T-helper 17 cell (primary cell): ENCODE measurements around the gene FIBIN. TPM values are rescaled to one million over a fixed set of nuclear protein-coding genes. Genes with fewer than 3 reads are reported as not detected.
"Not testable (repeated sequence)": the region's sequence is repeated elsewhere in the genome, so short reads cannot be mapped to it uniquely, and the experiment has no call there.

Source experiments
- ATAC-seq: fragments of 150-1000 bp; cut with Tn5 transposase; 2 replicates; pipeline ENCODE4 v1.10.0; 2021; ENCODE audit warnings: mild to moderate bottlenecking, moderate library complexity
- DNase-seq, 3 donors: peaks; one replicate each; pipeline versions ENCODE4 v3.0.0 to v3.0.0-alpha.2; 2020 to 2021
- H3K9me3 ChIP-seq: one replicate; pipeline ENCODE4 v1.7.0; 2013; ENCODE audit warnings: low read length, mild to moderate bottlenecking; ENCODE audit not compliant: control insufficient read depth, poor library complexity, severe bottlenecking
- H3K27ac Mint-ChIP-seq: one replicate; pipeline ENCODE4 v1.8.0; 2022; ENCODE audit warnings: mild to moderate bottlenecking, moderate library complexity, mixed read lengths
- H3K27me3 Mint-ChIP-seq: one replicate; pipeline ENCODE4 v1.8.0; 2022; ENCODE audit warnings: mixed read lengths
- H3K36me3 Mint-ChIP-seq: one replicate; pipeline ENCODE4 v1.8.0; 2022; ENCODE audit warnings: low read depth, mixed read lengths
- H3K4me1 Mint-ChIP-seq: one replicate; pipeline ENCODE4 v1.8.0; 2022; ENCODE audit warnings: mild to moderate bottlenecking, mixed read lengths
- H3K4me3 Mint-ChIP-seq: one replicate; pipeline ENCODE4 v1.8.0; 2022; ENCODE audit warnings: mild to moderate bottlenecking, moderate library complexity, mixed read lengths
- total RNA-seq, 4 donors: library from RNA in 2 of 4; stranded (reverse) in 2 of 4; gene quantifications; one replicate each; pipeline ENCODE4 v1.2.3 and lab custom pipeline; 2022 to 2026

Gene FIBIN
- total RNA-seq, 2 donors from 2014 or later, result not detected

GRCh38 chr11:26992031-26992541, 1.8 kb upstream of the FIBIN start:
- Mint-ChIP-seq H3K4me3 (no peak overlapping the region), H3K4me1 (no peaks in the 10 kb centered on the region), H3K36me3 (no peaks in the 10 kb centered on the region), H3K27ac (no peak overlapping the region), H3K27me3 (no peaks in the 10 kb centered on the region)
- H3K9me3 ChIP-seq, result no peaks in the 10 kb centered on the region
- DNase-seq, result no peak
- ATAC-seq, result no peak

DNA sequence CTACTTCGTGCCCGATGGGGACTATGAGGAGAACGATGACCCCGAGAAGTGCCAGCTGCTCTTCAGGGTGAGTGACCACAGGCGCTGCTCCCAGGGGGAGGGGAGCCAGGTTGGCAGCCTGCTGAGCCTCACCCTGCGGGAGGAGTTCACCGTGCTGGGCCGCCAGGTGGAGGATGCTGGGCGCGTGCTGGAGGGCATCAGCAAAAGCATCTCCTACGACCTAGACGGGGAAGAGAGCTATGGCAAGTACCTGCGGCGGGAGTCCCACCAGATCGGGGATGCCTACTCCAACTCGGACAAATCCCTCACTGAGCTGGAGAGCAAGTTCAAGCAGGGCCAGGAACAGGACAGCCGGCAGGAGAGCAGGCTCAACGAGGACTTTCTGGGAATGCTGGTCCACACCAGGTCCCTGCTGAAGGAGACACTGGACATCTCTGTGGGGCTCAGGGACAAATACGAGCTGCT, 751 bp downstream of the FIBIN start:
- no peak overlapping the region for H3K27ac Mint-ChIP-seq
- ATAC-seq, result no peak
- no peaks in the 10 kb centered on the region for H3K27me3 Mint-ChIP-seq
- H3K36me3 Mint-ChIP-seq, result no peaks in the 10 kb centered on the region
- no peak for DNase-seq
- H3K4me3 Mint-ChIP-seq, result no peak overlapping the region
- H3K4me1 Mint-ChIP-seq, result no peaks in the 10 kb centered on the region
- no peaks in the 10 kb centered on the region for H3K9me3 ChIP-seq

DNA sequence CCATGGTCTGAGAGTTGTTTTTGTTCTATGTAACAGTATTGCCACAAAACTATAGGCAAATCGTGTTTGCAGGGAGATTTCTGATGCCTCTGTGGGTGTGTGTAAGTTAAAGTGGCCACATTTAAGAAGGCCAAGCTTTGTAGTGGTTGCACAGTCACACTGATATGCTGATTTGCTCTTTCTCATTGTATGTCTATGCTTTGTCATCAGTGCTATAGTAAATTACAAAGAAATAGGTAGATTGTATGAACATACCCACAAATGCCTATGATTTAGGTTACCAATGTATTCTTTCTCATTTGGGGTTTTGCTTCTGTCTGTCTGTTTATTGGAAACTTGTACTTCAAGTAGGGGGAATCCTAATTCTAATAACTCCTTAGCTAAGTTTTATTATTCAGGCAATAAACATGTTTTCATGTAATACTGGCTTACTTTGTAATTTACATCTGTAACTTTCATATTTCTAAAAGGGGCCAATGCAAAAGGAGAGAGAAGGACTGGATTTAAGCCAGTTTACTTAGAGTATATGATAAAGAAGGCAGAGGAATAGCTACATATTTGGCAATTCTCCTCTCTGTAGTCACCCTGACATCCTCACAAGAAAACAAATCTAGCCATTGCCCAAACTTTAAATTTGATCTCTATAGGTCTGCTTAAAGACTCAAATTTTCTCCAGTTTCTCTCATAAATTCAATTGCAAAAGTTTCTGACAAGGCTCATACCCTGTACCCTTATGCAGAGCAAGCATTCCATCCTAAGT, 2.0 kb downstream of the FIBIN start:
- H3K9me3 ChIP-seq, result no peaks in the 10 kb centered on the region
- no peaks in the 10 kb centered on the region for H3K36me3 Mint-ChIP-seq
- H3K4me3 Mint-ChIP-seq, result no peak overlapping the region
- DNase-seq (no peak), ATAC-seq (no peak)
- H3K27me3 Mint-ChIP-seq, result no peaks in the 10 kb centered on the region
- H3K27ac Mint-ChIP-seq, result no peak overlapping the region
- H3K4me1 Mint-ChIP-seq, result no peaks in the 10 kb centered on the region

DNA sequence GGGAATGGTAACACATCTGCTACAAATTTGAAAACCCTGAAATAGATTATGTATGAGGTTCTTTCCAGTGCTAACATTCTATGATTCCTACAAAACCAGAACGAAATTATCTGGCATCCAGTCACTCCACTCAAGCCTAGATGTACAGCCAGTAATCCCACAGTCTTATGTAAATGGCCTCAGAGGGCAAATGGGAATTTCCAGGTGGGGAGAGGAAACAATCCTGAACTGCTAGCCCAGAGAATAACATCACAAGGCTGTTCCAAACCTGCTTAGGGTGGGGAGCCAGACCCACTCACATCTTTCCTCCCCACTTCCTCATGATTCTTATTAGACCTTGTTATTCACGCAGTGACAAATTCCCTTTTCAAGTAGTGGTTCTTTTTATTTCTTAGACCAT, 3.5 kb downstream of the FIBIN start:
- H3K4me3 Mint-ChIP-seq, result no peak overlapping the region
- H3K4me1 Mint-ChIP-seq, result no peaks in the 10 kb centered on the region
- no peaks in the 10 kb centered on the region for H3K9me3 ChIP-seq
- H3K36me3 Mint-ChIP-seq, result no peaks in the 10 kb centered on the region
- no peaks in the 10 kb centered on the region for H3K27me3 Mint-ChIP-seq
- no peak overlapping the region for H3K27ac Mint-ChIP-seq
- DNase-seq (no peak), ATAC-seq (no peak)

GRCh38 chr11:27001136-27001730, 7.3 kb downstream of the FIBIN start:
- not testable (repeated sequence) for H3K4me1 Mint-ChIP-seq, ATAC-seq, H3K9me3 ChIP-seq, H3K27me3 Mint-ChIP-seq, H3K27ac Mint-ChIP-seq, H3K36me3 Mint-ChIP-seq, DNase-seq, H3K4me3 Mint-ChIP-seq

DNA sequence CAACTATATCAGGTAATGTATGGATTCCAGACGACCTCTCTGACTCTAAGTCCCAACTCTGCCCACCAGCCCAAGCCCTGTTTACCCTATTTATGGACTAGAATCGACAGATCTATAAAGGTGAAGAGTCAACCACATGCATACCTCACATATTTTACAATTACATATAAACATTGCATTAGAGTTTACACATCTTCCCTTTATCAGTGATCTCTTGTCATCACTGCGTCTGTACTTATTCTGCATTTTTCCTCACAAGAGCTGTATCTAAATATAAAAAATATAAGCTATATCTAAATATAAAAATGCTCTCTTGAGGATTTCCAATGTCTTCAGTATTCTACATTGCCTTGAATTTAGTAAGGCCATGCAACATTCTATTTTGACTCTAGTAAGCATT, 8.5 kb downstream of the FIBIN start:
- Mint-ChIP-seq H3K4me1 (no peaks in the 10 kb centered on the region), H3K27me3 (no peaks in the 10 kb centered on the region), H3K36me3 (no peaks in the 10 kb centered on the region), H3K27ac (no peak overlapping the region), H3K4me3 (no peak overlapping the region)
- H3K9me3 ChIP-seq, result peaks cover 3% of the 10 kb centered on the region
- ATAC-seq, result no peak
- no peak for DNase-seq

GRCh38 chr11:27002838-27003237, 8.9 kb downstream of the FIBIN start:
- no peak for ATAC-seq
- H3K4me3 Mint-ChIP-seq, result no peak overlapping the region
- H3K9me3 ChIP-seq, result peaks cover 3% of the 10 kb centered on the region
- no peaks in the 10 kb centered on the region for H3K4me1 Mint-ChIP-seq
- no peak overlapping the region for H3K27ac Mint-ChIP-seq
- DNase-seq, result no peak
- H3K36me3 Mint-ChIP-seq, result no peaks in the 10 kb centered on the region
- no peaks in the 10 kb centered on the region for H3K27me3 Mint-ChIP-seq

DNA sequence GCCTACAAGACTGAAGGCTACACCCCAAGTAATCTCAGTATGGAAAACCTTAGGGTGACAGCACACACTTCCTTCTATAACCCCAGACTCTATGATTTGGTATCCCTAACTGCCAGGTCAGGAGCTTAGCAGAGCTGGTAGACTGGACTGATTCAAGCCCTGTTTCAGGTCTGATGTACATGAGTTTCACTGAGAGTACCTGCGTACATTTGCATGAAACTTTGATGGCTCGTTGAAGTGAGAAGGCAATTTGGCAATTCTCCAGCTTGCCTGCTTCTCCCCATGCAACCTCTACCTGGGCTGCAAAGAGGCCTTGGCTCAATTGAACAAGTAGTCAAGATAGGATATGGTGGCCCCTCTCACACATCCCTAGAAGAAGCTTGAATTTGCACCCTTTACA, 10.2 kb downstream of the FIBIN start:
- no peak for ATAC-seq
- no peak overlapping the region for H3K4me3 Mint-ChIP-seq
- H3K9me3 ChIP-seq, result peaks cover 3% of the 10 kb centered on the region
- no peaks in the 10 kb centered on the region for H3K27me3 Mint-ChIP-seq
- no peak overlapping the region for H3K27ac Mint-ChIP-seq
- no peak for DNase-seq
- no peaks in the 10 kb centered on the region for H3K36me3 Mint-ChIP-seq
- H3K4me1 Mint-ChIP-seq, result no peaks in the 10 kb centered on the region

- H3K9me3 ChIP-seq, result peaks cover 2% of the 10 kb centered on the region
- no peak for DNase-seq
- Mint-ChIP-seq H3K27ac (no peak overlapping the region), H3K4me3 (no peak overlapping the region), H3K27me3 (no peaks in the 10 kb centered on the region), H3K4me1 (no peaks in the 10 kb centered on the region), H3K36me3 (no peaks in the 10 kb centered on the region)
- ATAC-seq, result no peak
Observed at GRCh38 chr11:27008811-27009535, 15.1 kb downstream of the FIBIN start.

- no peaks in the 10 kb centered on the region for H3K9me3 ChIP-seq
- no peaks in the 10 kb centered on the region for H3K27me3 Mint-ChIP-seq
- H3K4me1 Mint-ChIP-seq, result no peaks in the 10 kb centered on the region
- H3K4me3 Mint-ChIP-seq, result no peak overlapping the region
- no peak for DNase-seq
- no peak for ATAC-seq
- no peak overlapping the region for H3K27ac Mint-ChIP-seq
- no peaks in the 10 kb centered on the region for H3K36me3 Mint-ChIP-seq
Observed at GRCh38 chr11:27011560-27012233, 17.8 kb downstream of the FIBIN start.

GRCh38 chr11:27012234-27012921, 18.5 kb downstream of the FIBIN start:
- no peaks in the 10 kb centered on the region for H3K9me3 ChIP-seq
- no peak for ATAC-seq
- H3K4me3 Mint-ChIP-seq, result no peak overlapping the region
- H3K36me3 Mint-ChIP-seq, result no peaks in the 10 kb centered on the region
- H3K4me1 Mint-ChIP-seq, result no peaks in the 10 kb centered on the region
- no peak overlapping the region for H3K27ac Mint-ChIP-seq
- H3K27me3 Mint-ChIP-seq, result no peaks in the 10 kb centered on the region
- no peak for DNase-seq

DNA sequence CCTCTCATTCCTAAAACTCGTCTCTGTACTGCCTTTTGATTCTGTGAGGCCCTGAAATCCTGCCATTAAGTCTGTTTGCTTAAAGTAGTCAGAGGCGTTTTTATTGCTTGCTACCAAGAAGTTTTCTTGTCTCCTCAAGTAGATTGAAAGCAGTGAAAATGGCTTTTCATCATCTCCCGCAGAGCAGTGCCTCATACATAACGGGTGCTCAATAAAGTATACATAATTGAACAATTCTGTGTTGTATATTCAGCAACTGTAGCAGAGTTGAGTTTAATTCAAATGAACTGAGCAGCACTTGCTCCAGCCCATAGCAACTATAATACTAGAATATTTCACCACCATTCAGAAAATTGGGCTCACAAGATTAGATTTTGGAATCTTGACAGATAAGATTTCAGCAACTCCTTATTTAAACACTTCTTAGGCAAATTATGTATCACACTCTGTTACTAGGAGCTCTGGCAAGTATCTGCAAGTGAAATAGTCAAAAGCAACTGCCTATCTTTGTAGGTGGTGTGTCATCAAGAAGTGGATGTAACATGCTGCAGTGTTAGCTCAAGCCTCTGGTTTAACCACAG, 20.0 kb downstream of the FIBIN start:
- Mint-ChIP-seq H3K27me3 (no peaks in the 10 kb centered on the region), H3K36me3 (no peaks in the 10 kb centered on the region), H3K4me1 (no peaks in the 10 kb centered on the region), H3K27ac (no peak overlapping the region), H3K4me3 (no peak overlapping the region)
- no peak for ATAC-seq
- DNase-seq, result no peak
- H3K9me3 ChIP-seq, result no peaks in the 10 kb centered on the region
